K562 (cell line): ENCODE data around the gene CFD. TPM values are rescaled to one million over a fixed set of nuclear protein-coding genes. Genes with fewer than 3 reads are reported as not detected.

Experiments
- CBX1 ChIP-seq: sonication (generic); IDR thresholded peaks from 2 replicates; pipeline ENCODE4 v1.6.1; 2016; ENCODE audit warnings: antibody characterized with exemption, low read depth, mild to moderate bottlenecking
- KAT7 ChIP-seq: sonication (generic); formaldehyde crosslinking; IDR thresholded peaks from 2 replicates; pipeline ENCODE4 v1.8.0; 2022; ENCODE audit warnings: missing genetic modification reagents, mild to moderate bottlenecking, borderline replicate concordance
- MTF1 ChIP-seq: fragments of 250-450 bp; sonication (Bioruptor Pico); IDR thresholded peaks from 2 replicates; pipeline ENCODE4 v1.9.0; 2021; ENCODE audit warnings: moderate library complexity, mild to moderate bottlenecking, inconsistent platforms, borderline replicate concordance
- NR4A1 ChIP-seq, 2 experiments: fragments of 250-450 bp in 1 of 2; fragments of 450-650 bp in 1 of 2; sonication (Bioruptor Pico) in 1 of 2; IDR thresholded peaks; 2 replicates each; pipeline versions ENCODE4 v1.4.0 to v1.6.1; 2016 to 2020; ENCODE audit warnings: mild to moderate bottlenecking in 2 of 2, missing compliant biosample characterization in 1 of 2, missing genetic modification characterization in 1 of 2, moderate library complexity in 1 of 2
- RFX1 ChIP-seq: fragments of 450-650 bp; IDR thresholded peaks from 2 replicates; pipeline ENCODE4 v1.6.1; 2016; ENCODE audit warnings: mild to moderate bottlenecking, moderate library complexity
- SLC30A9 ChIP-seq: fragments of 250-450 bp; sonication (Bioruptor Pico); IDR thresholded peaks from 2 replicates; pipeline ENCODE4 v1.8.0; 2022; ENCODE audit warnings: mild to moderate bottlenecking, moderate library complexity
- polyA plus RNA-seq, 8 experiments: library from polyadenylated mRNA; depleted of rRNA in 4 of 8; stranded (reverse) in 5 of 8; unstranded in 3 of 8; fragments of >200 nt; fragmentation: Nextera tagmentation in 2 of 8; fragmentation: Illumina TruSeq in 1 of 8; extraction: Ambion mirVana in 2 of 8; extraction: Trizol in 1 of 8; gene quantifications; 2 replicates each; pipeline versions ENCODE4 v1.2.1 to v1.2.3, GENCODE V29; 2011 to 2014; ENCODE audit warnings: inconsistent platforms in 1 of 8, missing spikeins in 1 of 8
- total RNA-seq, 7 experiments: library from RNA; depleted of rRNA in 6 of 7; stranded (reverse); fragments of >200 nt in 6 of 7; fragmentation: Illumina TruSeq in 2 of 7; extraction: Trizol in 2 of 7; gene quantifications; 2 replicates each; pipeline versions ENCODE4 v1.2.1 to v1.2.3, GENCODE V29; 2011 to 2021; ENCODE audit warnings: low replicate concordance in 1 of 7
- TF ChIP-seq, protein P1 (sequence below): fragments of 450-650 bp; formaldehyde crosslinking; IDR thresholded peaks from 2 replicates; pipeline ENCODE4 v1.4.0; 2022; ENCODE audit warnings: missing genetic modification characterization
- TF ChIP-seq, protein P2 (sequence below): fragments of 450-650 bp; IDR thresholded peaks from 2 replicates; pipeline ENCODE4 v1.6.1; 2018; ENCODE audit warnings: mild to moderate bottlenecking, low read depth; ENCODE audit not compliant: partially characterized antibody
- TF ChIP-seq, protein P3 (sequence below): fragments of 250-450 bp; sonication (Bioruptor Pico); IDR thresholded peaks from 2 replicates; pipeline ENCODE4 v1.5.0; 2021
- TF ChIP-seq, protein P4 (sequence below): fragments of 450-650 bp; formaldehyde crosslinking; IDR thresholded peaks from 2 replicates; pipeline ENCODE4 v1.4.0; 2022; ENCODE audit warnings: missing genetic modification characterization
- TF ChIP-seq, protein P5 (sequence below): sonication (generic); formaldehyde crosslinking; IDR thresholded peaks from 2 replicates; pipeline ENCODE4 v1.8.1; 2023; ENCODE audit warnings: mild to moderate bottlenecking, missing genetic modification reagents, moderate library complexity

The CFD gene
- total and polyA plus RNA-seq, 9 of the 15 experiments (the other 6 are each of a cell fraction or from before 2014, with no cell fraction given) = 0.52 to 59.4 (median 7.6) TPM

DNA sequence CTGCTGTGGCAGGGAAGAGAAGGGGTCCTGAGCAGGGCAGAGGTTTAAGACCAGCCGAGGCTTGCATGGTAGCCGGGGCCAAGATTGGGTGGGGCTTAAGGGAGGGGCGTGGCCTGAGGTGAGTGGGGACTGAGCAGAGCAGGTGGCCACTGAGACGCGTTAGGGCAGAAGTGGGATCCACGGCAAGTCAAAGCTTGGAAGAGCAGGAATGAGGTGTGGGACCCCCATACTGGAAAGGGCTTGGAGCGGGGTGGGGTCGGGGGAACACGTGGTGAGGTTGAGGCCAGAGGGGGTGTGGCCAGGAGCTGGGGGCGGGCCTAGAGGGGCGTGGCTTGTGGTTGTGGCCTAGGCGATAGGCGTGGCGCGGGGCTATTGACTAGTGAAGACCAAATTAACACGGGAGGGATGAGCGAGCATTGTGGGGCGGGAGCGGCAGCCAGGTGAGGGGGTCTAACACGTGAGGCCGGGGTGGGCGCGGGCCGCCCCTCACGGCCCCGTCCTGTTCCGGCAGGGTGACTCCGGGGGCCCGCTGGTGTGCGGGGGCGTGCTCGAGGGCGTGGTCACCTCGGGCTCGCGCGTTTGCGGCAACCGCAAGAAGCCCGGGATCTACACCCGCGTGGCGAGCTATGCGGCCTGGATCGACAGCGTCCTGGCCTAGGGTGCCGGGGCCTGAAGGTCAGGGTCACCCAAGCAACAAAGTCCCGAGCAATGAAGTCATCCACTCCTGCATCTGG is 3.3 kb downstream of the CFD start (continued):
- TF ChIP-seq KAT7 (CRISPR knock-in tag) (no peak), MTF1 (CRISPR knock-in tag) (no peak), CBX1 (peak; percentile 80), RFX1 (no peak; the same call in 1 of the 2 replicates), SLC30A9 (no peak), NR4A1 (CRISPR knock-in tag; IDR thresholded peaks at IDR 0.05) (0 out of 2 replicates have a peak, but pooled peaks have one; percentile 22), NR4A1 (tag; IDR thresholded peaks at IDR 0.05) (no peak)
- TF ChIP-seq, protein P1, sequence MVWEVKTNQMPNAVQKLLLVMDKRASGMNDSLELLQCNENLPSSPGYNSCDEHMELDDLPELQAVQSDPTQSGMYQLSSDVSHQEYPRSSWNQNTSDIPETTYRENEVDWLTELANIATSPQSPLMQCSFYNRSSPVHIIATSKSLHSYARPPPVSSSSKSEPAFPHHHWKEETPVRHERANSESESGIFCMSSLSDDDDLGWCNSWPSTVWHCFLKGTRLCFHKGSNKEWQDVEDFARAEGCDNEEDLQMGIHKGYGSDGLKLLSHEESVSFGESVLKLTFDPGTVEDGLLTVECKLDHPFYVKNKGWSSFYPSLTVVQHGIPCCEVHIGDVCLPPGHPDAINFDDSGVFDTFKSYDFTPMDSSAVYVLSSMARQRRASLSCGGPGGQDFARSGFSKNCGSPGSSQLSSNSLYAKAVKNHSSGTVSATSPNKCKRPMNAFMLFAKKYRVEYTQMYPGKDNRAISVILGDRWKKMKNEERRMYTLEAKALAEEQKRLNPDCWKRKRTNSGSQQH (CRISPR knock-in tag) = peak; percentile 39; the same call in 1 of the 2 replicates
- TF ChIP-seq, protein P2, sequence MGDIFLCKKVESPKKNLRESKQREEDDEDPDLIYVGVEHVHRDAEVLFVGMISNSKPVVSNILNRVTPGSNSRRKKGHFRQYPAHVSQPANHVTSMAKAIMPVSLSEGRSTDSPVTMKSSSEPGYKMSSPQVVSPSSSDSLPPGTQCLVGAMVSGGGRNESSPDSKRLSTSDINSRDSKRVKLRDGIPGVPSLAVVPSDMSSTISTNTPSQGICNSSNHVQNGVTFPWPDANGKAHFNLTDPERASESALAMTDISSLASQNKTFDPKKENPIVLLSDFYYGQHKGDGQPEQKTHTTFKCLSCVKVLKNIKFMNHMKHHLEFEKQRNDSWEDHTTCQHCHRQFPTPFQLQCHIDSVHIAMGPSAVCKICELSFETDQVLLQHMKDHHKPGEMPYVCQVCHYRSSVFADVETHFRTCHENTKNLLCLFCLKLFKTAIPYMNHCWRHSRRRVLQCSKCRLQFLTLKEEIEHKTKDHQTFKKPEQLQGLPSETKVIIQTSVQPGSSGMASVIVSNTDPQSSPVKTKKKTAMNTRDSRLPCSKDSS = no peak
- TF ChIP-seq, protein P3, sequence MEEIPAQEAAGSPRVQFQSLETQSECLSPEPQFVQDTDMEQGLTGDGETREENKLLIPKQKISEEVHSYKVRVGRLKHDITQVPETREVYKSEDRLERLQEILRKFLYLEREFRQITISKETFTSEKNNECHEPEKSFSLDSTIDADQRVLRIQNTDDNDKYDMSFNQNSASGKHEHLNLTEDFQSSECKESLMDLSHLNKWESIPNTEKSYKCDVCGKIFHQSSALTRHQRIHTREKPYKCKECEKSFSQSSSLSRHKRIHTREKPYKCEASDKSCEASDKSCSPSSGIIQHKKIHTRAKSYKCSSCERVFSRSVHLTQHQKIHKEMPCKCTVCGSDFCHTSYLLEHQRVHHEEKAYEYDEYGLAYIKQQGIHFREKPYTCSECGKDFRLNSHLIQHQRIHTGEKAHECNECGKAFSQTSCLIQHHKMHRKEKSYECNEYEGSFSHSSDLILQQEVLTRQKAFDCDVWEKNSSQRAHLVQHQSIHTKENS (CRISPR knock-in tag) = no peak
- TF ChIP-seq, protein P4, sequence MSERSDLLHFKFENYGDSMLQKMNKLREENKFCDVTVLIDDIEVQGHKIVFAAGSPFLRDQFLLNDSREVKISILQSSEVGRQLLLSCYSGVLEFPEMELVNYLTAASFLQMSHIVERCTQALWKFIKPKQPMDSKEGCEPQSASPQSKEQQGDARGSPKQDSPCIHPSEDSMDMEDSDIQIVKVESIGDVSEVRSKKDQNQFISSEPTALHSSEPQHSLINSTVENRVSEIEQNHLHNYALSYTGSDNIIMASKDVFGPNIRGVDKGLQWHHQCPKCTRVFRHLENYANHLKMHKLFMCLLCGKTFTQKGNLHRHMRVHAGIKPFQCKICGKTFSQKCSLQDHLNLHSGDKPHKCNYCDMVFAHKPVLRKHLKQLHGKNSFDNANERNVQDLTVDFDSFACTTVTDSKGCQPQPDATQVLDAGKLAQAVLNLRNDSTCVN (CRISPR knock-in tag) = peak; percentile 42; the same call in 1 of the 2 replicates
- TF ChIP-seq, protein P5, sequence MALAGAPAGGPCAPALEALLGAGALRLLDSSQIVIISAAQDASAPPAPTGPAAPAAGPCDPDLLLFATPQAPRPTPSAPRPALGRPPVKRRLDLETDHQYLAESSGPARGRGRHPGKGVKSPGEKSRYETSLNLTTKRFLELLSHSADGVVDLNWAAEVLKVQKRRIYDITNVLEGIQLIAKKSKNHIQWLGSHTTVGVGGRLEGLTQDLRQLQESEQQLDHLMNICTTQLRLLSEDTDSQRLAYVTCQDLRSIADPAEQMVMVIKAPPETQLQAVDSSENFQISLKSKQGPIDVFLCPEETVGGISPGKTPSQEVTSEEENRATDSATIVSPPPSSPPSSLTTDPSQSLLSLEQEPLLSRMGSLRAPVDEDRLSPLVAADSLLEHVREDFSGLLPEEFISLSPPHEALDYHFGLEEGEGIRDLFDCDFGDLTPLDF = no peak
